Liver (tissue), 9 donors: ENCODE measurements around the gene KLF15. TPM values are rescaled to one million over a fixed set of nuclear protein-coding genes. Genes with fewer than 3 reads are reported as not detected.

Source experiments
- DNase-seq: peaks from one replicate; pipeline ENCODE4 v3.0.0-alpha.2; 2017; ENCODE audit warnings: low spot score
- H3K27ac ChIP-seq, 2 donors: one replicate each; pipeline ENCODE4 v1.7.0; 2013; ENCODE audit warnings: inconsistent platforms in 2 of 2, low read length in 2 of 2, control low read depth in 1 of 2, low read depth in 1 of 2, mild to moderate bottlenecking in 1 of 2
- H3K27me3 ChIP-seq, 4 donors: one replicate each; pipeline versions ENCODE4 v1.6.1 to v1.7.0; 2013; ENCODE audit warnings: low read length in 3 of 4, inconsistent platforms in 1 of 4, mild to moderate bottlenecking in 1 of 4, moderate library complexity in 1 of 4; ENCODE audit not compliant: control insufficient read depth in 4 of 4, insufficient read depth in 4 of 4
- H3K36me3 ChIP-seq, 4 donors: one replicate each; pipeline versions ENCODE4 v1.6.1 to v1.7.0; 2013; ENCODE audit warnings: low read length in 3 of 4, mild to moderate bottlenecking in 3 of 4, low read depth in 1 of 4, moderate library complexity in 1 of 4; ENCODE audit not compliant: control insufficient read depth in 4 of 4, insufficient read depth in 3 of 4
- H3K4me1 ChIP-seq, 4 donors: one replicate each; pipeline versions ENCODE4 v1.6.1 to v1.7.0; 2013; ENCODE audit warnings: low read length in 3 of 4, mild to moderate bottlenecking in 3 of 4, moderate library complexity in 1 of 4; ENCODE audit not compliant: control insufficient read depth in 4 of 4, insufficient read depth in 4 of 4
- H3K4me3 ChIP-seq, 3 donors: one replicate each; pipeline versions ENCODE4 v1.6.1 to v1.7.0; 2013; ENCODE audit warnings: low read length in 3 of 3, control low read depth in 1 of 3, low read depth in 1 of 3, mild to moderate bottlenecking in 1 of 3
- H3K9ac ChIP-seq, 2 donors: one replicate each; pipeline ENCODE4 v1.7.0; 2013; ENCODE audit warnings: low read length in 2 of 2, mild to moderate bottlenecking in 2 of 2, moderate library complexity in 2 of 2, control low read depth in 1 of 2, low read depth in 1 of 2
- H3K9me3 ChIP-seq, 4 donors: one replicate each; pipeline versions ENCODE4 v1.6.1 to v1.7.0; 2013; ENCODE audit warnings: low read length in 3 of 4; ENCODE audit not compliant: control insufficient read depth in 4 of 4
- EGR1 ChIP-seq, 2 donors: IDR thresholded peaks; 2 replicates each; pipeline ENCODE4 v1.6.1; 2016 to 2018; ENCODE audit warnings: antibody characterized with exemption in 2 of 2, low read depth in 2 of 2
- FOXA1 ChIP-seq: IDR thresholded peaks from 2 replicates; pipeline ENCODE4 v1.6.1; 2016; ENCODE audit warnings: antibody characterized with exemption
- FOXA2 ChIP-seq: IDR thresholded peaks from 2 replicates; pipeline ENCODE4 v1.6.1; 2016; ENCODE audit warnings: antibody characterized with exemption
- GABPA ChIP-seq, 2 donors: IDR thresholded peaks in 1 of 2; conservative IDR thresholded peaks in 1 of 2; 2 replicates each; pipeline ENCODE4 v1.6.1; 2016; ENCODE audit warnings: antibody characterized with exemption in 2 of 2, mild to moderate bottlenecking in 1 of 2, moderate library complexity in 1 of 2
- HNF4G ChIP-seq: IDR thresholded peaks from 2 replicates; pipeline ENCODE4 v1.6.1; 2016; ENCODE audit warnings: antibody characterized with exemption
- JUND ChIP-seq, 2 donors: IDR thresholded peaks; 2 replicates each; pipeline ENCODE4 v1.6.1; 2016; ENCODE audit warnings: antibody characterized with exemption in 2 of 2
- NR2F2 ChIP-seq: IDR thresholded peaks from 2 replicates; pipeline ENCODE4 v1.6.1; 2016; ENCODE audit warnings: antibody characterized with exemption
- RAD21 ChIP-seq, 2 donors: IDR thresholded peaks; 2 replicates each; pipeline ENCODE4 v1.6.1; 2016; ENCODE audit warnings: antibody characterized with exemption in 2 of 2, mild to moderate bottlenecking in 2 of 2
- REST ChIP-seq: IDR thresholded peaks from 2 replicates; pipeline ENCODE4 v1.6.1; 2016; ENCODE audit warnings: antibody characterized with exemption, mild to moderate bottlenecking
- RXRA ChIP-seq, 2 donors: IDR thresholded peaks; 2 replicates each; pipeline ENCODE4 v1.6.1; 2017 to 2018; ENCODE audit warnings: antibody characterized with exemption in 2 of 2, mild to moderate bottlenecking in 1 of 2
- SP1 ChIP-seq: IDR thresholded peaks from 2 replicates; pipeline ENCODE4 v1.6.1; 2018; ENCODE audit warnings: antibody characterized with exemption, mild to moderate bottlenecking
- TAF1 ChIP-seq: conservative IDR thresholded peaks from 2 replicates; pipeline ENCODE4 v1.6.1; 2016; ENCODE audit warnings: antibody characterized with exemption, mild to moderate bottlenecking
- WGBS: extraction: QIAGEN DNeasy Blood & Tissue Kit; methylation state at CpG from one replicate; pipeline ENCODE4 v1.1.7; 2013; 5-methylcytosine and 5-hydroxymethylcytosine counted together
- polyA plus RNA-seq, 2 donors: library from polyadenylated mRNA; stranded (reverse) in 1 of 2; unstranded in 1 of 2; fragments of 200-250 nt in 1 of 2; fragments of >200 nt in 1 of 2; fragmentation: Nextera tagmentation in 1 of 2; extraction: Ambion mirVana in 1 of 2; gene quantifications; one replicate each; pipeline versions ENCODE4 v1.2.1 to v1.2.3, GENCODE V29; 2013 to 2015
- total RNA-seq, 2 donors: library from RNA; depleted of rRNA; stranded (reverse); fragments of >200 nt; gene quantifications; one replicate each; pipeline ENCODE4 v1.2.3, GENCODE V29; 2014
- TF ChIP-seq, protein P1 (sequence below): IDR thresholded peaks from 2 replicates; pipeline ENCODE4 v1.6.1; 2016; ENCODE audit warnings: antibody characterized with exemption
- TF ChIP-seq, protein P2 (sequence below): fragments of 150-350 bp; IDR thresholded peaks from 2 replicates; pipeline ENCODE4 v1.5.1; 2017; ENCODE audit warnings: improper control_type of control experiment, low read depth, low read length; ENCODE audit not compliant: missing input control
- donor health status: healthy.
- donor health status: healthy.
- donor health status: healthy.
- donor health status: healthy.
- donor health status: healthy.

KLF15 gene
- total and polyA plus RNA-seq, 4 donors = 21.4 to 103 (median 49.3) TPM

DNA sequence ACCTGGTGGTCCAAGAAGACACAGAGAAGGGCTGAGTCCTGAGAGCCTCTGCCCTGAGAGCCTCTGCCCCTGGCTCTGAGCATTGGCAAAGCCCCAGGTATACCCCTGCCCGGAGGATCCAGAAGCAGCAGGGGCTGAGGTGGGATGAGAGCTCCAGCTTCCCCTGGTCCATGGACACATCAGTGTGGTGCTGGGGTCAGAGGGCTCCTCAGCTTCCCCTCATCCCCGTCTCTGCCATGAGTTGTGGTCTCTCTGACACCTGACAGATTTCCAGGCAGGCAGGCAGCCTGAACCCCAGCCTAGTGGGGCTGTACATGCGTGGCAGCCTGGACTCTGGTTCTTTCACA is 3.5 kb upstream of the KLF15 start (continued):
- TF ChIP-seq REST (no peak), RXRA (IDR thresholded peaks at IDR 0.05) (no peak), GABPA (IDR thresholded peaks at IDR 0.05 in 1 of 2, conservative IDR thresholded peaks at IDR 0.05 in 1 of 2) (no peak), FOXA2 (no peak), NR2F2 (no peak), HNF4G (no peak), SP1 (no peak)
- TF ChIP-seq, protein P1, sequence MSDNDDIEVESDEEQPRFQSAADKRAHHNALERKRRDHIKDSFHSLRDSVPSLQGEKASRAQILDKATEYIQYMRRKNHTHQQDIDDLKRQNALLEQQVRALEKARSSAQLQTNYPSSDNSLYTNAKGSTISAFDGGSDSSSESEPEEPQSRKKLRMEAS = no peak

- TF ChIP-seq RAD21 (IDR thresholded peaks at IDR 0.05) (no peak), JUND (IDR thresholded peaks at IDR 0.05) (no peak), GABPA (IDR thresholded peaks at IDR 0.05 in 1 of 2, conservative IDR thresholded peaks at IDR 0.05 in 1 of 2) (no peak), NR2F2 (no peak), FOXA1 (no peak), EGR1 (IDR thresholded peaks at IDR 0.05; ENCODE audit: low read depth in 2 of 2) (no peak), SP1 (no peak)
- TF ChIP-seq, protein P2, sequence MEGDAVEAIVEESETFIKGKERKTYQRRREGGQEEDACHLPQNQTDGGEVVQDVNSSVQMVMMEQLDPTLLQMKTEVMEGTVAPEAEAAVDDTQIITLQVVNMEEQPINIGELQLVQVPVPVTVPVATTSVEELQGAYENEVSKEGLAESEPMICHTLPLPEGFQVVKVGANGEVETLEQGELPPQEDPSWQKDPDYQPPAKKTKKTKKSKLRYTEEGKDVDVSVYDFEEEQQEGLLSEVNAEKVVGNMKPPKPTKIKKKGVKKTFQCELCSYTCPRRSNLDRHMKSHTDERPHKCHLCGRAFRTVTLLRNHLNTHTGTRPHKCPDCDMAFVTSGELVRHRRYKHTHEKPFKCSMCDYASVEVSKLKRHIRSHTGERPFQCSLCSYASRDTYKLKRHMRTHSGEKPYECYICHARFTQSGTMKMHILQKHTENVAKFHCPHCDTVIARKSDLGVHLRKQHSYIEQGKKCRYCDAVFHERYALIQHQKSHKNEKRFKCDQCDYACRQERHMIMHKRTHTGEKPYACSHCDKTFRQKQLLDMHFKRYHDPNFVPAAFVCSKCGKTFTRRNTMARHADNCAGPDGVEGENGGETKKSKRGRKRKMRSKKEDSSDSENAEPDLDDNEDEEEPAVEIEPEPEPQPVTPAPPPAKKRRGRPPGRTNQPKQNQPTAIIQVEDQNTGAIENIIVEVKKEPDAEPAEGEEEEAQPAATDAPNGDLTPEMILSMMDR = no peak
- Histone ChIP-seq H3K36me3 (no peaks in the 10 kb centered on the region), H3K27ac (no peak overlapping the region), H3K9ac (peak overlapping the region in 1 of 2 donors; percentile 2), H3K4me1 (peaks cover 6 to 29% (median 20%) of the 10 kb centered on the region in 4 donors), H3K4me3 (no peak overlapping the region), H3K9me3 (no peaks in the 10 kb centered on the region), H3K27me3 (no peaks in the 10 kb centered on the region)
- no peak for DNase-seq
- 86% methylated on average over 3 of the region's 3 CpGs for WGBS
These were observed 3.0 kb upstream of the KLF15 start for GRCh38 chr3:126360046-126360713.

DNA sequence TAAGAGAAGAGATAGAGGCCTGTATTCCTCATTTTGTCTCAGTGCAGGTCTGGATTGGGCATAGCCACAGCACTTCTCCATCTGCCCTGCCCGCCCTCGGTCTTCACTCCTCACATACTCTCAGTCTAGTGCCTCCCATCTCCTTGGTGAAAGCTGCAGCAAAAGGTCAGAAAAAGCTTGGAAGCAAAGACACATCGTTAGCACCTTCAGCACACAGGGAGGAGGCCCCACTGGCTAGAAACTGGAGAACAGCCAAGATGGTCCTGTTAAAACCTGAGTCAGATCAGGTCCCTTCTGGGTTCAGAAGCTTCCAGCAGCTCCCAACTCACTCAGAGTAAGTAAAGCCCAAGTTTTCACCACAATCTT is 1.6 kb upstream of the KLF15 start:
- TF ChIP-seq GABPA (IDR thresholded peaks at IDR 0.05 in 1 of 2, conservative IDR thresholded peaks at IDR 0.05 in 1 of 2) = no peak
- TF ChIP-seq TAF1 = no peak
- TF ChIP-seq FOXA1 = no peak
- Histone ChIP-seq H3K4me1 (peaks cover 10 to 38% (median 29%) of the 10 kb centered on the region in 4 donors), H3K9me3 (no peaks in the 10 kb centered on the region), H3K4me3 (no peak overlapping the region), H3K9ac (peak overlapping the region in 1 of 2 donors; percentile 26), H3K27me3 (no peaks in the 10 kb centered on the region), H3K27ac (peak overlapping the region; percentile 82 to 94), H3K36me3 (no peaks in the 10 kb centered on the region)
- WGBS = 90% methylated on average over 3 of the region's 3 CpGs
- DNase-seq = no peak
